HepG2 (cell line): ENCODE measurements around the gene CISTR. TPM values are rescaled to one million over a fixed set of nuclear protein-coding genes. Genes with fewer than 3 reads are reported as not detected.

Experiments
- FOSL2 ChIP-seq: sonication (generic); formaldehyde crosslinking; IDR thresholded peaks from 2 replicates; pipeline ENCODE4 v1.4.0; 2020; ENCODE audit warnings: missing genetic modification reagents
- FOXK2 ChIP-seq: fragments of 450-650 bp; IDR thresholded peaks from 2 replicates; pipeline ENCODE4 v1.6.1; 2016
- FOXP1 ChIP-seq, 2 experiments: fragments of 450-650 bp in 1 of 2; IDR thresholded peaks; 2 replicates each; pipeline ENCODE4 v1.6.1; 2017 to 2018; ENCODE audit warnings: antibody characterized with exemption in 1 of 2
- KLF12 ChIP-seq: sonication (generic); formaldehyde crosslinking; IDR thresholded peaks from 2 replicates; pipeline ENCODE4 v1.4.0; 2020; ENCODE audit warnings: missing genetic modification reagents, borderline replicate concordance
- MIXL1 ChIP-seq: IDR thresholded peaks from 2 replicates; pipeline ENCODE4 v1.6.1; 2016
- NFYB ChIP-seq: sonication (generic); formaldehyde crosslinking; IDR thresholded peaks from 2 replicates; pipeline ENCODE4 v1.4.0; 2020; ENCODE audit warnings: missing genetic modification reagents
- PHF20 ChIP-seq: sonication (generic); formaldehyde crosslinking; IDR thresholded peaks from 2 replicates; pipeline ENCODE4 v1.5.0; 2020; ENCODE audit warnings: mild to moderate bottlenecking, missing genetic modification reagents
- TAF1 ChIP-seq: sonication (generic); formaldehyde crosslinking; IDR thresholded peaks from 2 replicates; pipeline ENCODE4 v1.4.0; 2020; ENCODE audit warnings: missing genetic modification reagents
- ZBTB7A ChIP-seq: sonication (generic); formaldehyde crosslinking; IDR thresholded peaks from 2 replicates; pipeline ENCODE4 v1.8.0; 2022; ENCODE audit warnings: mild to moderate bottlenecking, missing genetic modification reagents
- ZFP62 ChIP-seq: sonication (generic); formaldehyde crosslinking; IDR thresholded peaks from 2 replicates; pipeline ENCODE4 v1.4.0; 2020; ENCODE audit warnings: missing genetic modification reagents
- ZIK1 ChIP-seq: sonication (generic); formaldehyde crosslinking; IDR thresholded peaks from 2 replicates; pipeline ENCODE4 v1.5.0; 2020; ENCODE audit warnings: mild to moderate bottlenecking, low read depth, missing genetic modification reagents, borderline replicate concordance
- ZNF263 ChIP-seq: sonication (generic); formaldehyde crosslinking; IDR thresholded peaks from 2 replicates; pipeline ENCODE4 v1.4.0; 2020; ENCODE audit warnings: missing genetic modification reagents
- ZNF577 ChIP-seq: sonication (generic); formaldehyde crosslinking; IDR thresholded peaks from 2 replicates; pipeline ENCODE4 v1.4.0; 2020; ENCODE audit warnings: mild to moderate bottlenecking, low read depth, missing genetic modification reagents, borderline replicate concordance
- ZNF83 ChIP-seq: sonication (generic); formaldehyde crosslinking; IDR thresholded peaks from 2 replicates; pipeline ENCODE4 v1.4.0; 2020; ENCODE audit warnings: missing genetic modification reagents, mild to moderate bottlenecking, borderline replicate concordance
- polyA plus RNA-seq, 8 experiments: library from polyadenylated mRNA; depleted of rRNA in 3 of 8; stranded (reverse) in 7 of 8; unstranded in 1 of 8; fragments of >200 nt; fragmentation: Illumina TruSeq in 4 of 8; extraction: Trizol in 4 of 8; gene quantifications; 2 replicates each; pipeline versions ENCODE4 v1.2.1 to v1.2.3, GENCODE V29; 2011 to 2016; ENCODE audit warnings: low read depth in 4 of 8, missing spikeins in 1 of 8, mixed read lengths in 1 of 8; ENCODE audit not compliant: insufficient read depth in 1 of 8
- total RNA-seq, 5 experiments: library from RNA; depleted of rRNA; stranded (reverse); fragments of >200 nt; fragmentation: Illumina TruSeq; extraction: Trizol; gene quantifications; 2 replicates each; pipeline ENCODE4 v1.2.3, GENCODE V29; 2016; ENCODE audit warnings: low read depth in 1 of 5
- TF ChIP-seq, protein P1 (sequence below): IDR thresholded peaks from 2 replicates; pipeline ENCODE4 v1.6.1; 2016; ENCODE audit warnings: low read depth, missing genetic modification reagents, missing compliant biosample characterization
- TF ChIP-seq, protein P2 (sequence below): IDR thresholded peaks from 2 replicates; pipeline ENCODE4 v1.6.1; 2016; ENCODE audit warnings: missing compliant biosample characterization, missing genetic modification reagents, borderline replicate concordance
- TF ChIP-seq, protein P3 (sequence below): sonication (generic); formaldehyde crosslinking; IDR thresholded peaks from 2 replicates; pipeline ENCODE4 v1.4.0; 2020; ENCODE audit warnings: missing genetic modification reagents, borderline replicate concordance
- TF ChIP-seq, protein P4 (sequence below): sonication (generic); formaldehyde crosslinking; IDR thresholded peaks from 2 replicates; pipeline ENCODE4 v1.4.0; 2020; ENCODE audit warnings: missing genetic modification reagents
- TF ChIP-seq, protein P5 (sequence below): sonication (generic); formaldehyde crosslinking; IDR thresholded peaks from 2 replicates; pipeline ENCODE4 v1.4.0; 2020; ENCODE audit warnings: low read depth, mild to moderate bottlenecking, missing genetic modification reagents

Gene CISTR
- total and polyA plus RNA-seq, 2 of the 13 experiments (the other 11 are each of a cell fraction or from before 2014, with no cell fraction given): not detected

DNA sequence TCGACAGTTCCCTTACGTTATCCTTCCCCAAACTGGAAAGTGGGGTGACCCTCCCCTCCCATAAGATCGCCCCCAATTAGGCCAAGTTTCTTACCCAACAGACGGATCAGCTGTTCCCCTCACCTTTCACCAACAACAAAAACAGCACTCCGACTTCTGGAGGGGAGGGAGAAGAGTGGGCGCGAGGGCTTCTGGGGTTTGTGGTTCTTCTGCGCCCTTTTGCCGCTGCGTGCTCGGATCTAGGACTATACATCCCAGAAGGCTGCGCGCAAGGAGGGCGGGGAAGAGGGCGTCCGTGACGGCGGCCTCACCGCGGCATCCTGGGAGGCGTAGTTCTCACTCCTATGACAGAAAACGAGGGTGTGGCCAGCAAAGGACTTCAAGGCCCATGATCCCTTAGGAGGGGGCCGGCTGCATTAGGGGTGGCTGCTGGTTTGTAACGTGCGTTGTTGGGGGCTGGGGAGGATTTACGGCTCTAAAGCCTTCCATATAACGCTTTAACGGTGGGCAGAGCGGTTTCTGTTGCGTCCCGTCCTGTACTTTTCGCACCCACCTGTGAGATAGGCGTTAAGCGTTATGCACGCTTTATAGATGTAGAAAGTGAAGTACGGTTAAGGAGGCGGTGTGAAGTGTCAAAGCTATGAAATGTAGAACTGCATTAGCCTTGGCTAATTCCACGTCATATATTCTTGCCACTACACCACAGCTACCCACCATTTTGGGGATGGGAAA is 24.3 kb downstream of the CISTR start, which contains the start of gene CALCOCO1 (continued):
- TF ChIP-seq, protein P1, sequence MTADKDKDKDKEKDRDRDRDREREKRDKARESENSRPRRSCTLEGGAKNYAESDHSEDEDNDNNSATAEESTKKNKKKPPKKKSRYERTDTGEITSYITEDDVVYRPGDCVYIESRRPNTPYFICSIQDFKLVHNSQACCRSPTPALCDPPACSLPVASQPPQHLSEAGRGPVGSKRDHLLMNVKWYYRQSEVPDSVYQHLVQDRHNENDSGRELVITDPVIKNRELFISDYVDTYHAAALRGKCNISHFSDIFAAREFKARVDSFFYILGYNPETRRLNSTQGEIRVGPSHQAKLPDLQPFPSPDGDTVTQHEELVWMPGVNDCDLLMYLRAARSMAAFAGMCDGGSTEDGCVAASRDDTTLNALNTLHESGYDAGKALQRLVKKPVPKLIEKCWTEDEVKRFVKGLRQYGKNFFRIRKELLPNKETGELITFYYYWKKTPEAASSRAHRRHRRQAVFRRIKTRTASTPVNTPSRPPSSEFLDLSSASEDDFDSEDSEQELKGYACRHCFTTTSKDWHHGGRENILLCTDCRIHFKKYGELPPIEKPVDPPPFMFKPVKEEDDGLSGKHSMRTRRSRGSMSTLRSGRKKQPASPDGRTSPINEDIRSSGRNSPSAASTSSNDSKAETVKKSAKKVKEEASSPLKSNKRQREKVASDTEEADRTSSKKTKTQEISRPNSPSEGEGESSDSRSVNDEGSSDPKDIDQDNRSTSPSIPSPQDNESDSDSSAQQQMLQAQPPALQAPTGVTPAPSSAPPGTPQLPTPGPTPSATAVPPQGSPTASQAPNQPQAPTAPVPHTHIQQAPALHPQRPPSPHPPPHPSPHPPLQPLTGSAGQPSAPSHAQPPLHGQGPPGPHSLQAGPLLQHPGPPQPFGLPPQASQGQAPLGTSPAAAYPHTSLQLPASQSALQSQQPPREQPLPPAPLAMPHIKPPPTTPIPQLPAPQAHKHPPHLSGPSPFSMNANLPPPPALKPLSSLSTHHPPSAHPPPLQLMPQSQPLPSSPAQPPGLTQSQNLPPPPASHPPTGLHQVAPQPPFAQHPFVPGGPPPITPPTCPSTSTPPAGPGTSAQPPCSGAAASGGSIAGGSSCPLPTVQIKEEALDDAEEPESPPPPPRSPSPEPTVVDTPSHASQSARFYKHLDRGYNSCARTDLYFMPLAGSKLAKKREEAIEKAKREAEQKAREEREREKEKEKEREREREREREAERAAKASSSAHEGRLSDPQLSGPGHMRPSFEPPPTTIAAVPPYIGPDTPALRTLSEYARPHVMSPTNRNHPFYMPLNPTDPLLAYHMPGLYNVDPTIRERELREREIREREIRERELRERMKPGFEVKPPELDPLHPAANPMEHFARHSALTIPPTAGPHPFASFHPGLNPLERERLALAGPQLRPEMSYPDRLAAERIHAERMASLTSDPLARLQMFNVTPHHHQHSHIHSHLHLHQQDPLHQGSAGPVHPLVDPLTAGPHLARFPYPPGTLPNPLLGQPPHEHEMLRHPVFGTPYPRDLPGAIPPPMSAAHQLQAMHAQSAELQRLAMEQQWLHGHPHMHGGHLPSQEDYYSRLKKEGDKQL (CRISPR knock-in tag): no peak
- TF ChIP-seq FOSL2 (CRISPR knock-in tag): 0 out of 2 replicates have a peak, but pooled peaks have one; percentile 1
- no peak for TF ChIP-seq FOXP1 (IDR thresholded peaks at IDR 0.05)
- peak; percentile 55 for TF ChIP-seq FOXP1 (CRISPR knock-in tag; IDR thresholded peaks at IDR 0.05)
- TF ChIP-seq KLF12 (CRISPR knock-in tag): peak; percentile 98
- TF ChIP-seq TAF1 (CRISPR knock-in tag): peak; percentile 55
- TF ChIP-seq ZIK1 (CRISPR knock-in tag): no peak
- TF ChIP-seq, protein P2, sequence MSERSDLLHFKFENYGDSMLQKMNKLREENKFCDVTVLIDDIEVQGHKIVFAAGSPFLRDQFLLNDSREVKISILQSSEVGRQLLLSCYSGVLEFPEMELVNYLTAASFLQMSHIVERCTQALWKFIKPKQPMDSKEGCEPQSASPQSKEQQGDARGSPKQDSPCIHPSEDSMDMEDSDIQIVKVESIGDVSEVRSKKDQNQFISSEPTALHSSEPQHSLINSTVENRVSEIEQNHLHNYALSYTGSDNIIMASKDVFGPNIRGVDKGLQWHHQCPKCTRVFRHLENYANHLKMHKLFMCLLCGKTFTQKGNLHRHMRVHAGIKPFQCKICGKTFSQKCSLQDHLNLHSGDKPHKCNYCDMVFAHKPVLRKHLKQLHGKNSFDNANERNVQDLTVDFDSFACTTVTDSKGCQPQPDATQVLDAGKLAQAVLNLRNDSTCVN (CRISPR knock-in tag): peak; percentile 42; the same call in 1 of the 2 replicates
- TF ChIP-seq ZNF577: no peak
- TF ChIP-seq PHF20 (CRISPR knock-in tag): peak; percentile 73
- TF ChIP-seq, protein P3, sequence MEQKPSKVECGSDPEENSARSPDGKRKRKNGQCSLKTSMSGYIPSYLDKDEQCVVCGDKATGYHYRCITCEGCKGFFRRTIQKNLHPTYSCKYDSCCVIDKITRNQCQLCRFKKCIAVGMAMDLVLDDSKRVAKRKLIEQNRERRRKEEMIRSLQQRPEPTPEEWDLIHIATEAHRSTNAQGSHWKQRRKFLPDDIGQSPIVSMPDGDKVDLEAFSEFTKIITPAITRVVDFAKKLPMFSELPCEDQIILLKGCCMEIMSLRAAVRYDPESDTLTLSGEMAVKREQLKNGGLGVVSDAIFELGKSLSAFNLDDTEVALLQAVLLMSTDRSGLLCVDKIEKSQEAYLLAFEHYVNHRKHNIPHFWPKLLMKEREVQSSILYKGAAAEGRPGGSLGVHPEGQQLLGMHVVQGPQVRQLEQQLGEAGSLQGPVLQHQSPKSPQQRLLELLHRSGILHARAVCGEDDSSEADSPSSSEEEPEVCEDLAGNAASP (CRISPR knock-in tag): peak; percentile 45; the same call in 1 of the 2 replicates
- TF ChIP-seq NFYB (CRISPR knock-in tag): peak; percentile 54
- TF ChIP-seq, protein P4, sequence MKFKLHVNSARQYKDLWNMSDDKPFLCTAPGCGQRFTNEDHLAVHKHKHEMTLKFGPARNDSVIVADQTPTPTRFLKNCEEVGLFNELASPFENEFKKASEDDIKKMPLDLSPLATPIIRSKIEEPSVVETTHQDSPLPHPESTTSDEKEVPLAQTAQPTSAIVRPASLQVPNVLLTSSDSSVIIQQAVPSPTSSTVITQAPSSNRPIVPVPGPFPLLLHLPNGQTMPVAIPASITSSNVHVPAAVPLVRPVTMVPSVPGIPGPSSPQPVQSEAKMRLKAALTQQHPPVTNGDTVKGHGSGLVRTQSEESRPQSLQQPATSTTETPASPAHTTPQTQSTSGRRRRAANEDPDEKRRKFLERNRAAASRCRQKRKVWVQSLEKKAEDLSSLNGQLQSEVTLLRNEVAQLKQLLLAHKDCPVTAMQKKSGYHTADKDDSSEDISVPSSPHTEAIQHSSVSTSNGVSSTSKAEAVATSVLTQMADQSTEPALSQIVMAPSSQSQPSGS (CRISPR knock-in tag): peak; percentile 78; the same call in 1 of the 2 replicates
- no peak; the same call in 1 of the 2 replicates for TF ChIP-seq MIXL1 (CRISPR knock-in tag)
- TF ChIP-seq ZNF83 (CRISPR knock-in tag): no peak
- peak; percentile 74 for TF ChIP-seq FOXK2
- TF ChIP-seq, protein P5, sequence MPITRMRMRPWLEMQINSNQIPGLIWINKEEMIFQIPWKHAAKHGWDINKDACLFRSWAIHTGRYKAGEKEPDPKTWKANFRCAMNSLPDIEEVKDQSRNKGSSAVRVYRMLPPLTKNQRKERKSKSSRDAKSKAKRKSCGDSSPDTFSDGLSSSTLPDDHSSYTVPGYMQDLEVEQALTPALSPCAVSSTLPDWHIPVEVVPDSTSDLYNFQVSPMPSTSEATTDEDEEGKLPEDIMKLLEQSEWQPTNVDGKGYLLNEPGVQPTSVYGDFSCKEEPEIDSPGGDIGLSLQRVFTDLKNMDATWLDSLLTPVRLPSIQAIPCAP (CRISPR knock-in tag): no peak
- TF ChIP-seq ZBTB7A (CRISPR knock-in tag): no peak
- TF ChIP-seq ZNF263: no peak
- peak; percentile 98 for TF ChIP-seq ZFP62 (CRISPR knock-in tag)
